Glomerular visceral epithelial cell (primary cell): Measurements from ENCODE around the gene TNNT2.

Experiments used
- DNase-seq: peaks from one replicate; pipeline ENCODE4 v3.0.0-alpha.2; 2016; ENCODE audit errors: extremely low spot score

The TNNT2 gene

DNA sequence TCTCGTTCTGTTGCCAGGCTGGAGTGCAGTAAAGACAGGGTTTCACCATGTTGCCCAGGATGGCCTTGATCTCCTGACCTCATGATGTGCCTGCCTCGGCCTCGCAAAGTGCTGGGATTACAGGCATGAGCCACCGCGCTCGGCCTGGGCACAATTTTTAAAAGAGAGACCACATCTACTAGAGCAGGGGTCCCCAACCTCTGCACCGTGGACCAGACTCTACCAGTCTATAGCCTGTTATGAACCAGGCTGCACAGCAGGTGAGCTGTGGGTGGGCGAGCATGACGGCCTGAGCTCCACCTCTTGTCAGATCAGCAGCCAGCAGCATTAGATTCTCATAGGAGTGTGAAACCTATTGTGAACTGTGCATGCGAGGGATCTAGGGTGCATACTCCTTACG, 20.8 kb downstream of the TNNT2 start:
- no peak for DNase-seq

DNA sequence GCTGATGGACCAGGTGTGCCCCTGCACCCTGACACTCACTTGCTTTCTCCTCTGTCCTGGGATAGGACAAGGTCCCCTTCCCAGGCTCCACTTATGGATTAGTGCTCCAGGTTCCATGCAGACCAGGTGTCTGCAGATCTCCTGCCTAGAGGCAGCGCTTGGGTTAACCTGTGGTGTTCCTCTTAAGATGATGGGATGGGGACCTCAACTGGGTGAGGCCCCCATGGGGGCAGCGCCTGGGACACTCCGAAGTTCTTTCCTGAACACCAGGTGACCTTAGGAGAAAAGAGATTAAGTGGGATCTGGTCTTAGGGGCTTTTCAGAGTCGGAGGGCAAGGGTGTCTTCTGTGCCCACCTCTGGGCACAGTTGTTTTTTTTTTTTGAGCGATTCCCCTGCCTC, 21.2 kb downstream of the TNNT2 start:
- DNase-seq, result no peak

DNA sequence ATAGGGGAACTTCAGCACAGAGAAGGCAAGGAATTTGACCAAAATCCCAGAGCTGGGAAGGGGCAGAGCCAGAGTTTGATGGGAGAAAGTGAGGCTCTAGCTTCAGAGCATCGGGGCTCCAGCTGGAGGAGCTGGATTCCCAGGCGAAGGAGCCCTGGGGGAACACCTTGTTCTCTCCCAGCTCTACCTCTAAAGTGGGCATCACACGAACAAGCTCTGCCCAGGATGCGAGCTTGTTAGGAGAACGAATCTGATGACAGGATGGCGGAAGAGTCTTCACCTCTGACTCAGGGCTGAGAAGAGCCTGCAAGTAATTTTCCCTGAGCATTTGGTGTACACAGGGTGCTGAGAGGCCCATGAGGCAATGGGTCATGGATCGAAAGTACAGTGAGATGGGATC, 22.0 kb downstream of the TNNT2 start:
- DNase-seq, result no peak

DNA sequence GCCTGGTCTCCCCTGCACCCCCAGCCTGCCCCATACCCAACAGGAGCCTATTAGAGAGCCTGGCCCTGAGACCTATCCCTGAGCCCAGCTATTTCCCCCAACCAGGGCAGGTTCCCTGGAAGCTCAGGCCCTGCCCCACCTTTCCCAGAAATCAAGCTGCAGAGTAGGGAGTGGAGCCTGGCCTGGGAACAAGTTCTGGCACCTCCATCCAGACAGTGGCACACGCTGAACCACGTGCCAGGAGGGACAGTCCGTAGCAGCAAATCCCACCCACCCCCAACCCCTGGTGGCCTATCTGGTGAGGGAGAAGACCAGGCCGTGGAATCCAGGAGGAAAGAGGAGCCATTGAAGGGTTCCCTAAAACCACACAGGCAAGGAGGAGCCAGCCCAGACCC, 22.6 kb downstream of the TNNT2 start:
- DNase-seq, result no peak

DNA sequence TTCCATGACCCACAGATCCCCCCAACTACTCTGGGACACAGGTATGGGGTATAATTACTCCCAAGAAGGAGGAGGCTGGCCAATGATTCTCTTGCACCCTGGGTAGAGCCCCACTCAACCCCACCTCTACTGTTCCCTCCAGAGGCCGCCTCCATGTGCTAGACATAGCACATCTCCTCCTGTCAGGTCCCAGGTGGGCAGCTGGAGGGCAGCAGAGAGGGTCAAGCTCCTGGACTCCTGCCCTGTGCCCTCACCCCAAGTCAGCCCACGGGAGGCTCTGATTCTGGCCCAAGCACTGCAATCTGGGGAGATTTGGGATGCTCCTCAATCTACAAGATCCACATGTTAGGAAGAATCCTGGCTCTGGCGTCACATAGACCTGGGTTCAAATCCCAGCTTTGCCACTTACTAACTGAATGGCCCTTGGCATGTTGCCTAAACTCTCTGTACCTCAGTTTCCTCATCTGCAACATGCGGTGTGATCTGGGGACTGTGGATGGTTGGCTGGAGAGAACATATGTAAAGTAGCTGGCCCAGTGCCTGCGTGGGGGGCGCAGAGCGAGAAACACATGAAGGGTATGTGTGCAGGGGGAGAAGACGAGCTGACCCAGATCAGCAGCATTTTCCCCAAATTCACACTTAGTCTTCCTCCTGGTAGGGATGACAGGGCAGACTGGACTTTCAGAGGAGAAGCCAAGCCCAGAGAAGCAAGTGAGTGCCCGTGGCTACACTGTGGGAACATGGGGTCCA, 23.2 kb downstream of the TNNT2 start:
- no peak for DNase-seq

DNA sequence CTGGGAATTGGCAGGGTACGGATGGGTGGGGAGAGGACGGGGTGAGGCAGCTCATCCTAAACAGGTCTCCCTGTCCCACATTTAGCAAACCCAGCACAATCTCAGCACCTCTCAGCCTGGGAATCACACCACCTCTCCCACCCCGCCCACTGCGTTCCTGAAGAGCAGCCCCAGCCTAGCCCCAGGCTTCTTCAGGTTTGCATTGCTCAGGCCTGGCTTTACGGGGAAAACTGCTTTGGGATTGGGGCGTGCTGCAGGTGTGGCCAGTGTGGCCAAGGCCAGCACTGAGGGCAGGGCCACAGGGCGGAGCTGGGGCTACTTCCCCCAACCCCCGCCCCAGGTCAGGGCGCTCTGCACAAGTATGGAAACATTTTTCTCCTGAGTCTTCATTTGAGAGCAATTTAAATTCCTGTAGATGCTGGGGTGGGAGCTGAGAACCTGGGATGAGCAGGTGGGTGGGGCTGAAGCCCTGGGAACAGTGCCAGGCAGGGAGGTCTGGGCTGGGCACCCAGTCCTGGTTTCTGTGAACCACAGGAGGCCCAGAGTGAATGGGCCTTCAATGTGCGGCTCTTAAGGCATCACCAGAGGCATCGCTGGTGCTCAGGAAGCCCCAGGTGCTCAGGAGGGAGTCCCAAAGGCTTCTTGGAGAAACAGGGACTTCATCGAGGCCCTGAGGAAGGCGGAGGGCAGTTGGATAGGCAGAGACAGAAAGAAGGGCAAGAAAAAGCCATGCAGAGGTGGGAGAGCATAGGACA, 24.1 kb downstream of the TNNT2 start:
- no peak for DNase-seq

DNA sequence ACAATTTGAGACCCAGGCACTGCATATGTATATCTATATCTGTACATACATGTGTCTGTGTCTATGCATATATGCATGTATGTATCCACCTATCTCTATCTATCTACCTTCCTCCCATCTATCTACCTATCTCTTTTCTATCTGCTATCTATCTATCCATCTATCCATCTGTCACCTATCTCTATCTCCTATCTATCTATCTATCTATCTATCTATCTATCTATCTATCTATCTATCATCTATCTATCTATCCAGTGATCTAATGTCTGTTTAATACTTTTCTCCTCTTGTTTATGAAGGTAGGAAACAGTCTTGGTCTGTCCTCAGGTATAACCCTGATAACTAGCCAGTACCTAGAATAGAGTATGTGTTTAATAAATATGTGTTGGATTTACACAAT, 25.9 kb downstream of the TNNT2 start:
- DNase-seq, result no peak

DNA sequence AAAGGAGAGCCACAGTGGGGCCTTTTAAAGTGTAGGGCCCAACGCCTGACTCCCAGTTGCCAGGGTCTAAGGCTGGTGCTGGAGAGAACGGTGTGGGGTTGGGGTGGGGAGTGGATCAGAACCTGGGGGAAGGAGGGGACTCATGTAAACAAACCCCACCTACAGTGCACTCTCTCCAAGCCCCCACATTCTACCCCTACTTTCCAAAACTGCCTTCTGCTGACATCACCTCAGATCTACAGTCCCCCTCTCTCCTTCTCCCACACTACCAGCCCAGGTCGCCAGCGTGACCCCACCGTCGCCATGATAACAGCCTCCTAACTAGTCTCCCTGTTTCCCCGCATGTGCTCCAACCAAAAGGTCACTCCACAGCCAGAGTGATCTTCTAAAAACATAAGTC, 26.6 kb downstream of the TNNT2 start:
- DNase-seq, result no peak

DNA sequence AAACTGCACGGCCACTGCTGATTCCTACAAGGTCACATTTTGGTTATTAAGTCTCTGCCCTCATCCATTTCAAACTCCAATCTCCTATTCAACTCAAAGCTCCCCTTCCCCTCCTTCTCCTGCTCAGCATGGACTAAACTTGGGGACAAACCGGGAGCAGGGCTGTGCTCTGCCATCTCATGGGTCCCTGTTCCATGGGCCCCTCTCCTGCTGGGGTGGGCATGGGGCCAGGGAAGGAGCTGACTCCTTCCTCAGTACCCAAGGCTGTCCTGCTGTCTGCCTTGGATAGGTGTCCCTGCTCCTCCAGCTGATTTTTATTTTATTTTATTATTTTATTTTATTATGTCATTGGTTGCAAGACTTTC, 27.1 kb downstream of the TNNT2 start:
- no peak for DNase-seq

DNA sequence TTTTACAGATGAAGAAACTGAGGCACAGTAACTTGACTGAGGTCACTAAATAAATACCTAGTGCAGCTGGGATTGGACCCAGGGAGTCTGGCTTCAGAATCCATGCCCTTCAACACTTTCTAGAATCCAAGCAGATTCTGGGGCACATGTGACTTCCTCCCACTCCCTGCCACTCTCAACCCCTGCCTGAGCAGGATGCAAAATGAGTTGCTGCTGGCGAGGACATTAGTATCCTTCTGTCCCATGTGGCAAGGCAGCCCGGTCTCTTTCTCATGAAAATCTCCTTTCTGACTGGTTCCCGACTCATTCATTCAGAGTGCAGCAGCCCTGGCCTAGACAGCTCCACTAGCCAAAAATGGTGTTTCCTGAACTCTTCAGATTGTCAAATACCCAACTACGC, 28.4 kb downstream of the TNNT2 start:
- DNase-seq, result no peak

DNA sequence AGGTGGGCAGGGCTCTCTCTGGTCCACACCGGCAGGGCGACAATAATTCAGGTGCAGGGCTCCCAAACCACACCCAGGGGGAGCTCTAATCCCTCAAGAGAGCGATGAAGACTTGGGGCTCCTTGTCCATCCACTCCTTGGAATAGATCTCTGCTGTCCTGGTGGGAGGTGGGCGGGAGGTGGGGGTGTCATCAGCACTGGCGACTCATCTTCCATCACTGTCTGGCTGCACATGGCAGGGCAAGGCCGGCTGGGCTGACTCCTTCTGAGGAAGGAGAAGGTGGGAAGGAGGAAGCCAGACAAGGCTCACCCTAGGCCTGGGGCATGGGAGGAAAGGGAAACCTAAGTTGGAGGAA, 29.3 kb downstream of the TNNT2 start:
- peak; percentile 68 for DNase-seq

DNA sequence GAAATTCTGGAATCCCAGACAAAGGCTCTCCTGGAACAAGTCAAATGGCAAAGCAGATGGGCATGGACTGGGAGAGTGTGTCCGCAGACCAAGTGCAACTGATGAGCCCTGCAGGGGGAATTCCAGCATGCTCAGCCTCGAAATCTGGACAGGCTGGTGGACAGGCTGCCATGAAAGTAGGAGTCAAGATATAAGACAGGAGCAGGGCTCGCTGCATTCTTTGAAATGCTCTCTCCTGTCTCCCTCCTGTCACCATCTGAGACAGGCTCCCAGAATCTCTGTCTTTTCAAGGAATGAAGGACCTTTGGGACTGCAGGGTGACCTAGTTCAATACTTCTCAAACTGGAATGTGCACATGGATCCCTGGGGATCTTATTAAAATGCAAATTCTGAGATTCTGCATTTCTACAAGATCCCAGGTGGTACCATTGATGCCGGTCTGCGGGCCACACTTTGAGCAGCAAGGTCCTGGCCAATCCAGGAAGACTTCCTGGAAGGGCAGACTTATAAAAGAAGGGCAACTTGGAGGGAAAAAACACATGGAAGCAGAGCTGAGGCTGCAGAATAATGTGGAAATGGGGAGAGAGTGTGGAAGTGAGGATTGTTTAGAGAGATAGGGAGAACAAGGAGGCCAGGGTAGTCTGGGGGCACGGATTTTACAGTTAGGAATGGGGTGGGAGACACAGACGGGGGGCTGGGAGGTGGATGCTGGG, 29.8 kb downstream of the TNNT2 start:
- DNase-seq, result no peak

DNA sequence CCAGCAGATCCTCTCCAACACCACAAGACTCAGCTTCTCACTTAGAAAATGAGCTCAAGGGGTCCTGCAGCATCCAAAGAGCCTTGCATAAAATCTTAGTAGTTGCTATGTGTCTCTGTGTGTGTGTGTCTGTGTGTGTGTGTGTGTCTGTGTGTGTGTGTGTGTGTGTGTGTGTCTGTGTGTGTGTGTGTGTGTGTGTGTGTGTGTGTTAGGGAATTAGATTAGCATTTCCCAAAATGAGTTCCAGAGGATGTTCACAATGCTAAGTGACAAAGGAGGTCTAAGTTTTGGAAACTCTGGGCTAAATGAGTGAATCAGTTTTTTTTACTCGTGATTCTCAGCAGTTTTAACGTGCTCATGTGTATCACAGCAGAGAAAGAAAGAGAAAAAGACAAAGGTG, 30.5 kb downstream of the TNNT2 start:
- no peak for DNase-seq

DNA sequence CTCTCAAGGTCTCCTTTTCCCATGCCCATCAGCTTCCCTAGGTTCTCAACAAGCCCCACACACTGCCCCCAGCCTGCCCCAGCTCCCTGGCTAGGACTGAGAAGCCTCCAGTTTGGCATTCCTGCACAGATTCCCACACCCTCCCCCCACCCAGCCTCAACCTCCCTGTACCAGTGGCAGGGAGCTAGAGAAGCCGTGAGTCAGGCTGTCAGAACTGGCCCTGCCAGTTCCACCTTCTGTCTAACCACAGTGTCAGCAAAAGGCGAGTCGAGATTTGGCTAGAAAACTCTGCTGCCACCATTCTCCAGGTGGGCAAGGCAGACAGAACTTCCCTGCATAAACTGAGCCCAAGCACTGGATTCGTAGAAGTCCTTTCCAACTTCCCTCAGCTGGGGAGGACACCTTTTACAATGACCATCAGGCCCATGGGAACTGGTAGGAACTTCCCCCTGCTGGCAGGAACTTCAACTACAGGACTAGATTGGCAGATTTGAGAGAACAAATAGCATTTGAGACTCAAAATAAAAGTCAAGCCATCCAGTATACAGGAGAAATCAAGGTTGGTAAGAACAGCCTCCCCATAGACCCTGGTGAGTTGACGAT, 31.0 kb downstream of the TNNT2 start:
- peak; percentile 55 for DNase-seq

DNA sequence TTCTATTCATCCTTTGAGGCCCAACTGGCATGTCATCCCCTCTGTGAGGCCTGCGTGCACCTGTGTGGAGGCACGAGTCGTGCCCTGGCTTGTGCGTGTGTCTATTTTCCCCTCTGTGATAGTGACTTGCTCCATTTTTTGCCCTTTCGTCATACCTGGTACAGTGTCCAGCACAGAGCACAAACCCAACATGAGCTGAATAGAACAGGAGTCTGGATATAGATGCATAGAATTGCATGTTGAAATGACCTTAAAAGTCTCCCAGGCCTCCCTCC, 32.5 kb downstream of the TNNT2 start:
- no peak for DNase-seq

DNA sequence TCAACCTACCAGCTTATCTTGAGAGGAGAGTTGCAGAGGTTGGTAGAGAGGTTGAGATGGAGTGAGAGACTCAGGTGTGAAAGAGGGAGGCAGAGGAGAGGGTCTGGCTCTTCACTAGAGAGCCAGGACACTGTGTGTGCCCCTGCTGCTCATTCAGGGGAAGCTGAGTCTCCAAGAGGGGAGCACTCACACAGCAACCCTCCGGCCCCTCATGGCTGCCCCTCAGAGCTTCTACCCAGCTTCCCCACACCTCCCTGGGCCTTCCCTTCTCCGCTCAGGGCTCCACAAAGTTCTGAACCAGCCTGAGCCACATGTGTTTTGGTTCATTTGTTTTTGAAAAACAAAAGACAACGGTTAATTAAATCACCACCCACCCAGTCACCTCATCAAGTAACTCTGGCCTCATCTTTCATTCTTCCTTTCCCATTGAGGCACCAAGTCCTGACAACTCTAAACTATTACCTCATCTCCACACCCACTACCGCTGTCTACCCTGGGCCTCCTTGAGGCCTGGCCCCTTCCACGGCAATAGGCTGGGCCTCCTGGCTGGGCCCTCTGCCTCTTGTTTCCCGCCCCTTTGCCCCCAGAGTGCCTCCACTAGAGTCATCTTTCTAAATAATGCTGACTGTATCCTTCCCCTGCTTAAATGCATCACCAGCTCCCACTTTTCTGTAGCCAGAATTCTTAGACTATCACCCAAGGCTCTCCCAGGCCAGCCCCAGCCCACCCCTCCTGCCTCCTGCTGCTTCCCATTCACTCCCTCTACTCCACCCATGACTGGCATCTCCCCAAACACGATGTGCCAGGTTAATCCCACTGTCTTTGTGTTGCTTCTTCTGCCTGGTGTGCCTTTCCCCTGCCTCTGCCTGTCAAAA, 33.0 kb downstream of the TNNT2 start:
- no peak for DNase-seq

DNA sequence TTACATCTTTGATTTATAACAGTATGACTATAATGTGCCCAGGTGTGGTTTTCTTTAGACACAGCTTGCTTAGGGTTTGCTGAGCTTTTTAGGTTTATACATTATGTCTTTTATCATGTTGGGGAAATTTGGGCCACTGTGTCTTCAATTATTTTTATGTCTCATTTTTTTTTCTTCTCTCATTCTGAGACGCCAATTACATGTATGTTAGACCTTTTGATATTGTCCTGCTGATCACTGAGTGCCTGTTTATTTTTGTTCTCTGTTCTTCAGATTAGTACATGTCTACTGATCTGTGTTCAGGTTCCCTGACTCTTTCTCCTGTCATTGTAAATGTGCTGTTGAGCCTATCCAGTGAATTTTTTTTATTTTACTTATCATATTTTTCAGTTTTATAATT, 36.1 kb downstream of the TNNT2 start:
- DNase-seq, result no peak

DNA sequence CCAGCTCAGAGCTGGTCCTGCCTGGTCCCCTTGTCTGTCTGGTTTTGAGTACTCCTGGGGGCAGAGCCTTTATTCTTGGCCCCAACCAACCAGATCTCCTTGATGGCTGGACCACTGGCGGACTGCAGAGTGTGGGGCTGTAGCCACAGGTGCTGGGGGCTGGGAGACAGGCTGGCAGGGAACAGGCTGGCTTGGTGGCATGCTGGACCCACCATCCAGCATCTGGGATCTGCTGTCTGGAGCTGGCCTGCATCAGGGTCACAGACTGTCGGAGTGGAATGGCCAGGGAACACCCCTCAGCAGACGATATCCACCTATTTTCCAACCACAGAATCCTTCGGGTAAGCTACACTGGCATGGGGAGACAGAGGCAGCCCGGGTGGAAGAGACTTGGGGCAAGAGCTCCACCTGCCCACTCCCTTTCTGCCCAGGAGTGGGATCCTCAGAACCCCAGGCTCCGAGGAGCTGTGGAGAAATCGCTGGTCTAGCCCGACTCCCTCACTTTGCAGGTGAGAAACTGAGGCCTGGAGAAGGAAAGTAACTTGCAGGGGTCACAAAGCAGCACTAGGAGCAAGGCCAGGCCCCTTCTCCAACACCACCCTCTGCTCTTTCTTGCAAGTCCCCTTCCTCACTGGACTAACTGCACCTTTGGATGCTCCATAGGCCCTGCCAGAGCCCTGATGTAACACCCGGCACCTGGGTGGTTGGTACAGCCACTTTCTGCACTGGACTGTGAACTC, 40.6 kb downstream of the TNNT2 start:
- no peak for DNase-seq

DNA sequence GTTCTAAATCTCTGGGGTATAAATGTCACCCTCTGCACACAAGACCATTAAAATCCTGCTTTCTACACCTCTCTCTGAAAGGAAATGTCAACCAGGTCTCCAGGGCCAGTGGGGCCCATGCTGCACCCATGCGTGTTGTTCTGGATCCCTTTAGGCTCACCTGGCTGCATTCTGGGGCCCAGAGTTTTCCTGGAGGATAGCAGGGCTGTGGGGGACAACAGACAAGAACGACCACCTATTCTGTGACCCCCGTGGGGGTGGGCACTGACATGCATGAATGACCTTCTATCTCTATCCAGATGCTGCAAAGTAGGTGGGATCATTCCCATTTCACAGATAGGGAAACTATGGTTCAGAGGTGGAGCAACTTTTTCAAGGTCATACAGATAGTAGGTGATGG, 41.6 kb downstream of the TNNT2 start:
- DNase-seq, result no peak

DNA sequence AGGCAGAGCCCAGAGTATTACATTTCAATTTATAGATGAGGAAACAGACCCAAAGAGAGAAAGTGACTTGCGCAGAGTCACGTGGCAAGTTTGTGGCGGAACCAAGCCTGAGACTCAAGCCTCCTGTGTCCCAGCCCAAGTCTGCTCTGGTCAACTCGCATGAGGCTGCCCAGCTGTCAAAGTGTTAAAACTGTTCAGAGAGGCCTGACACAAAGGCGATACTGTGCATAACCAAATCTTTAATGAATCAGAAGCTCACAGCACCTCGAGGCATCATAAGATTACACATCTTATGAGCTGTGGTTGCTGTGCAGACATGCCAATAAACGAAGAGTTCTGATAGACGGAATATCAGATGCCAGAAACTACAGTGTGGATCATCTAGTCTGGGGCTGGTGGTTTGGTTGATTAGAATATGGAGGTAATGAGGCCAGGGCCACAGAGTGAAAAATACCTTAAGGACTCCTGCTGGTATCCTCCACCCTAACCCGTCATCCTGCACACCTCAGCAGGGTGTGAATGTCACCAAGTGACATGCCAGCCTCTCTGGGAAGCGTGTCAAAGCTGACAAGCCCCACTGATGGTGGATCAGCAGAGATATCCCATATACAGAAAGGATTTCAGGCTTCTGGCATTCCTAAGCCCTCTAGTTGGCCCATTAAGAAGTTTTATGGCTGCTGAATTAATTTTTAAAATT, 42.2 kb downstream of the TNNT2 start:
- DNase-seq, result no peak
